ENCODE results near the gene NOP56. TPM values are rescaled to one million over a fixed set of nuclear protein-coding genes. Genes with fewer than 3 reads are reported as not detected.
"Not testable (repeated sequence)": the region's sequence is repeated elsewhere in the genome, so short reads cannot be mapped to it uniquely, and the experiment has no call there.

The NOP56 gene
- total RNA-seq, 2 experiments from 2014 or later = 887 to 915 TPM

DNA sequence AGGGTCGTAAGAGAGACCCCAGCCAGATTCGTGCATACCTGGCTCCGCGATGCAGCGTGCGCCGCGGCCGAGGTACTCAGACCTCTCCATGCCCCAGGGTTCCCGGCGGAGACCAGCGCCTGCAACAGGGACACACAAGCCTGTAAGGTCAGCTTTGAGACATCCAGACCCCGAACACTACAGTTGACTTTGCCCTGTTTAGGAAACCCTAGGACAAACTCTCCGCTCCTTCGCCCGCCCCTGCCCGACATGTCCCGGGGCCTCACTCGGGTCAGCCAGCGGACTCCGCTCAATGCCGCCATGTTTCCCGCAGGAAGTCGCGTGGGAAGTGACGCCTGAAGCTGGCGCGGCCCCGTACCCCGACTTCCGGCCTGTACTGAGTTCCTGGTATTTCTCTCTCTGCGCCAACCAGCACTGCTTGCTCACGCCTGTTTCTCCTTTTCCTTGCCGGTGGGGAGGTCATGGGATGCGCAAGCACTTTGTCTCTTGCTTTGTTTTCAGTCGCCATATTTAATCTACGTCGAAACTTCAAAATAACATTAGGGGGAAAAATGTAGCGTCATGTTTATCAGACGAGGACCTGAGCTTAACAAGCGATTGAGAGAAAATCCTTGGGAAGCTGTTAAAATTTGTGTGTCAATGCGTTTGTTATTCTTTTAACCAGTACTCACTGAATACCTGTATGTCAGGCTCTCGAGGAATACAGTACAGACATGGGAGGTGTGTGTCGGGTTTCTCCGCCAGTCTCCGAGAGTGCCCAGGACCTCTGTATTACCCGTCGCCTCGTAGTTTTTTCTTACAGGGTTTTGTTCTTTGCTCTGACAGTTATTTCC lies 11.7 kb downstream of the NOP56 start, which contains the start of gene IDH3B:
Gene IDH3B, minus strand, starts transcription at position 330 of the 833 bp plus-strand sequence. Its CDS starts 28 bp downstream, at position 302.
- ChIA-PET CTCF (interaction anchor here (0.7 to 2.1 kb wide), 5 partner anchors 11 to 1032 kb away, joined by 3 to 9 read pairs (median 3); partner anchors contain the start of gene NOP56), POLR2A (interaction anchor here (0.7 to 2.5 kb wide), 6 partner anchors 9 to 194 kb away, joined by 3 to 12 read pairs (median 6); partner anchors contain the start of genes NOP56 and SNRPB)

DNA sequence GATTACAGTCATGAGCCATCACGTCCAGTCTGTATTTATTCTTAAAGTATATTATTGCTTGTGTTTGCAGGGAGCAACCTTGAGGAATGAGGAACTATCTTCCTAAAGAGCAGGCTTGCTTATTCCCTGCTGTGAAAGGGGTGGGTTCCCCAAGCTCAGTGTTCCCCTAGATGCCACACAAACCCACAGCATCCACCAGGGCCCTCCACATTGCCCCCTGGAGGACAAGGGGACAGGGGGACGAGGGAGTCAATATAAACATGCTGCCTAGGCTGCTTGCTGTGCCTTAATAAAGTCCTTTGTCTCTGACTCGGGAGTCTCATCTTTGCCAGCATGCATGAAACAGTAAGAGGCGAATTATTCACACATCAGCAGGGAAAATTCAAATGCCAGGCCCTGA lies 19.5 kb downstream of the NOP56 start:
- POLR2A ChIA-PET = no interaction called here
- CTCF ChIA-PET = no interaction called here

DNA sequence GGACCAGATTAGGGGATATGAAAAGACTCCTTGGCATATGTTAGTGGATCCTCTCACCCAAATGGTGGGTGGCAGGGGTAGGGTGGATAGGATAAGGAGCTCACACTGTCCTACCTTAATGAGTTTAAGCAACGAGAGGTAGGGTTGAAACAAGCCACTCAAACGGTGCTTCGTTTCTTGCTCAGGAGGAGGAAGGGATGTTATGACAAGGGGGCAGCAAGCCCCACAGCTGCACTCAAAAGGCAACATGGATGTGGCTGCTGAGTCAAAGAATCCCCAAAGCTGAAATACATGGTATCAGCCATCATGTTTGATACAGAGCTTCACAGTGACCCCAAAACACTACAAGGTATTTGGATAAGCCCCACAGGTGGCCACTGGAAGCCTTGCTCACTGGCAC lies 20.0 kb downstream of the NOP56 start:
- CTCF ChIA-PET = no interaction called here
- POLR2A ChIA-PET = no interaction called here

GRCh38 chr20:2673453-2673852 lies 21.0 kb downstream of the NOP56 start:
- ChIA-PET POLR2A (no interaction called here), CTCF (interaction anchor here (0.7 kb wide), 2 partner anchors 491 to 1756 kb away, joined by 3 read pairs; no protein-coding TSS in a partner anchor)

DNA sequence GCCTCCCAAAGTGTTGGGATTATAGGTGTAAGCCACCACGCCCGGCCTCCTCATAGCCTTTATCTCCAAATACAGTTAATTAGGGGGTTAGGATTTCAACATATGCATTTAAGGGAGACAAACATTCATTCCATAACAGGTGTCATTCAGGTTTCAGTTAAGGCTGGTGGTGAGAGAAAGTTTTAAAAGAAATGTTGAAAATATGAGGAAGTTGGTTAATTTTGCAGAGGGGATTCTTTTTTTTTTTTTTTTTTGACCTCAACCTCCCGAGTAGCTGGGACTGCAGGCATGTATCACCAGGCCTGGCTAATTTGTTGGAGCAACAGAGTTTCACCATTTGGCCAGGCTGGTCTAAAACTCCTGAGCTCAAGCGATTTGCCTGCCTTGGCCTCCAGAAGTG lies 27.6 kb downstream of the NOP56 start:
- POLR2A ChIA-PET = no interaction called here
- CTCF ChIA-PET = interaction anchor here (0.7 kb wide), 1 partner anchor 292 kb away, joined by 3 read pairs; no protein-coding TSS in a partner anchor

DNA sequence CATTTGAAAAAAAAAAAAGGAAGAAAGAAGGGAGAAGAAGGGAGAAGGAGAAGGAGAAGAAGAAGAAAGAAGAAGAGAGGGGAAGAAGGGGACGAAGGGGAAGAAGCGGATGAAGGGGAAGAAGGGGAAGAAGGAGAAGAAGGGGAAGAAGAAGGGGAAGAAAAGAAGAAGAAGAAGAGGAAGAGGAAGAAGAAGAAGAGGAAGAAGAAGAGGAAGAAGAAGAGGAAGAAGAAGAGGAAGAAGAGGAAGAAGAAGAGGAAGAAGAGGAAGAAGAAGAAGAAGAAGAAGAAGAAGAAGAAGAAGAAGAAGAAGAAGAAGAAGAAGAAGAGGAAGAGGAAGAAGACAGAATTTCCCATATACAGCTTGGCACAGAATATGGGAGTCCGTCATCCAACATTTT lies 29.6 kb downstream of the NOP56 start:
- CTCF ChIA-PET, POLR2A ChIA-PET: not testable (repeated sequence)

DNA sequence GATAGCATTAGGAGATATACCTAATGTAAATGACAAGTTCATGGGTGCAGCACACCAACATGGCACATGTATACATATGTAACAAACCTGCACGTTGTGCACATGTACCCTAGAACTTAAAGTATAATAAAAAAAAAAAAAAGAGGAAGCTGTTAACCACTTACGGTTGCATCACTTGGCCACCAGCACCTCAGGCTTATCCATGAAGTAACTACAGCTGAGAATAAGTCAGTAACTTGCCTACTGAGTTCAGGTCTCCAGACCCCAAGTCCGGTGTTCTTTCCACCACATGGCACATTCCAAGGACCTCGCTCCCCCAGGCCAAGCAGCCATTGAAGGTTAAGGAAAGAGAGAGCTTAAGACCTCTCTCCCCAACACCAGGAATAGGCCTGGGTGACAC lies 32.4 kb downstream of the NOP56 start:
- ChIA-PET POLR2A (interaction anchor here (0.7 kb wide), 1 partner anchor 275 kb away, joined by 5 read pairs; no protein-coding TSS in a partner anchor), CTCF (interaction anchor here (0.8 to 1.0 kb wide), 2 partner anchors 9 to 68 kb away, joined by 3 read pairs; no protein-coding TSS in a partner anchor)

DNA sequence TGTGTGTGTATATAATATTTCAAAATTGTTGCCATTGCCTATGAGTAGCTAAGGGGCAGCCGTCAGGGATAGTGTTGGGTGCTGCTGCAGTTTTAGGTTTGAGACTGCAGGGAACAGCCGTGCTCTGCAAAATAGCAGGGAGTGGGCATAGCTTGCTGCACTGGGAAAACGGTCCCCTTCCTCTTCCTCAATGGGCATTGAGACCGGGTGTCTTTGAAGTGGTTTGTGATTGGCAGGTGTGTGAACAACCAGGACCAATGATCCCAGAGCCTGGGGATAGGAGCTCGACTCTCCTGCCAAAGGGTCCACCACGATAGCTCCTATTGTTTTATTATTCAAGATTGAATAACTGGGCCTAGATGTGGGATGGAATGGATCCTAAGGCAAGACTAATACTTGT lies 35.1 kb downstream of the NOP56 start:
- ChIA-PET POLR2A (no interaction called here), CTCF (interaction anchor here (0.7 to 2.1 kb wide), 11 partner anchors 12 to 263 kb away, joined by 3 to 16 read pairs (median 4); no protein-coding TSS in a partner anchor)

DNA sequence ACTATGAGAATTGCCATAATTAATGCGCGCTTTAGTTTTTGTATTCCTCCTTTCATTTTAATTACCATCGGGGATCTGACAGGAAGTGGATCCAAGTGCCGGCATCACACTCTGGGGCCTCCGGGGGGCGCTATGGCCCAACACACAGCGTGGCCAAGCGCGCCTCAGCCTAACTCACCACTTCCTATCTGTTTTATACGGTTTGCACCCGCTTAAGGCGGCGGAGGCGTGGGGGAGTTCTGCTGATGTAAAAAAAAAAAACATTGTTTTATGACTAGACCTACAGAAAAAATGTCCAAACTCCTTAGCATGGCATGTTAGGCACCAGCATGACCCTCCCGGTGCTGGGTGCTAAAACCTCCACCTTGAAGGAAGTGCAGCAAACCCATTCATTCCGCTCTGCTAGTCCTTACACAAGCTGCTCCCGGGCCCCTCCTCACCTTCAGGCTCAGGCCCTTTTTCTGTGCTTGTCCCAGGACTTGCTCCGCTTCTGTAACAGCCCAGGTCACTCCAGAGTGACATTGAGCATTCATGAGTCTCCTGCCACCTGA lies 35.7 kb downstream of the NOP56 start:
- ChIA-PET POLR2A (no interaction called here), CTCF (interaction anchor here (0.7 to 2.1 kb wide), 10 partner anchors 11 to 259 kb away, joined by 3 to 16 read pairs (median 4); no protein-coding TSS in a partner anchor)

- ChIA-PET CTCF (interaction anchor here (1.3 kb wide), 1 partner anchor 51 kb away, joined by 6 read pairs; no protein-coding TSS in a partner anchor), POLR2A (no interaction called here)
These were observed 37.8 kb downstream of the NOP56 start for GRCh38 chr20:2690213-2690612.

DNA sequence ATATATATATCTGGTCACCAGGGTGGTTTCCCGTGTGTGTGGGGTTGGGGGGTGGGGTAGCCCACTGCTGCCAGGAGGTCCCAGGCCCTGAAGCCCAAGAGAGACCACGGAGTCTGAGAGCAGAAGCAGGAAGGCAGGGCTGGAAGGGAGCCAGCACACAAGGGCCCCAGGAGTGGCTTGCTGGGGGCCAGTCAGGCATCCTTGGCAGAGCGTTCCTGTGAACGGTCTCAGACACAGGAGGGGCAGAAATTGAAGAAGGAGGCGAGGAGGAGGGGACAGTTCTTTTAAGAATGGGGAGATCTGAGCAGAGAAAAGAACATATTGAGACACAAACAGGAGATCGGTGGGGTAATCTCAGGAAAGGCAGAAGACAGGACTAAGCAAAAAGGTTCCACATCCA lies 38.3 kb downstream of the NOP56 start:
- POLR2A ChIA-PET = no interaction called here
- CTCF ChIA-PET = interaction anchor here (1.3 kb wide), 1 partner anchor 51 kb away, joined by 6 read pairs; no protein-coding TSS in a partner anchor

- ChIA-PET CTCF (no interaction called here), POLR2A (no interaction called here)
These were observed 38.7 kb downstream of the NOP56 start for GRCh38 chr20:2691127-2691526.

DNA sequence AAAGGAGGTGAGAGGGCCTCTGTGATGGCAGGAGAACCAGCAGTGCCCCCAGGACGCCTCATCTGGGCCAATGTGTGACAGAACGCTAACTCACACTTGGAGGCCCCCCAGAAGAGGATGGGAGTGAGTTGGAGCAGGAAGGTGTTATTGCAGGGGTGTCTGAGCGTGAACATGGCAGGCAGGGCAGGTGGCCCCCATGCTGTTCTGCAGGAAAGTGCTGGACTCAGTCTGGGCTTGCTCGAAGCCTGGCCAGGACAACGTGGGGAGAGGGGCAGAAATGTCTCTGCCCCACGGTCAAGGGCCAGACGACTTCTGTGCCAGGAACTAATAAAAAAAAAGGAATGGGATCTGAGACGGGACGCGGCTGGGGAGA lies 39.2 kb downstream of the NOP56 start:
- CTCF ChIA-PET = no interaction called here
- POLR2A ChIA-PET = no interaction called here

- POLR2A ChIA-PET = no interaction called here
- CTCF ChIA-PET = no interaction called here
These were observed 39.8 kb downstream of the NOP56 start, which contains the start of gene EBF4 for GRCh38 chr20:2692036-2692885. Gene EBF4, plus strand, starts transcription at chr20:2692780. Its CDS starts 866 bp downstream, at chr20:2693646.

- ChIA-PET POLR2A (no interaction called here), CTCF (no interaction called here)
These were observed 40.5 kb downstream of the NOP56 start for GRCh38 chr20:2692886-2693285.

GRCh38 chr20:2693286-2694007 lies 41.0 kb downstream of the NOP56 start:
- POLR2A ChIA-PET = interaction anchor here (0.7 kb wide), 1 partner anchor 27 kb away, joined by 3 read pairs; no protein-coding TSS in a partner anchor
- CTCF ChIA-PET = interaction anchor here (0.6 to 1.1 kb wide), 3 partner anchors 9 to 60 kb away, joined by 3 read pairs; no protein-coding TSS in a partner anchor

- CTCF ChIA-PET = interaction anchor here (0.6 to 1.1 kb wide), 3 partner anchors 9 to 59 kb away, joined by 3 read pairs; no protein-coding TSS in a partner anchor
- POLR2A ChIA-PET = interaction anchor here (0.7 to 1.0 kb wide), 2 partner anchors 23 to 27 kb away, joined by 3 to 6 read pairs; no protein-coding TSS in a partner anchor
These were observed 41.6 kb downstream of the NOP56 start for GRCh38 chr20:2694008-2694471.

DNA sequence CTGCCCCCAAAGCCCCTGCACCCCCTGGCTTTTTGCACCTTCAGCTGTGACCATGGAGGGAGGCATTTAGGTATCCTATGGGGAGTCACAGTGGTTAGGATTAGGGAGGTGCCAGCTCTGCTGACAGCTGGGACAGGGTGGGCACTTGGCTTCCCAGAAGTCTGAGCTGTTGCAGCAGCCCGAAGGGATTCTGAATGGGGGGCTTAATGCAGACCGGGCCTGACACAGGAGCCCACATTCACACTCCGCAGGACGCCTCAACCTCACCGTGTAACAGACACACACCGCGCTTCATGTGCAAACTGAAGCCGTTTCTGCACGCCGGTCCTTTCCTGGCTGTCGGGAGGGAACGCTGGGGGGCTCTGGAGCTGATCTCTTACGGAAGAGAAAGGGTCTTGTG lies 42.1 kb downstream of the NOP56 start:
- CTCF ChIA-PET = interaction anchor here (1.1 kb wide), 1 partner anchor 35 kb away, joined by 3 read pairs; no protein-coding TSS in a partner anchor
- POLR2A ChIA-PET = interaction anchor here (1.0 kb wide), 1 partner anchor 22 kb away, joined by 6 read pairs; no protein-coding TSS in a partner anchor

Data from activated CD8-positive, alpha-beta memory T cell treated with anti-CD3 and anti-CD28 coated beads for 36 hours (primary cell).